CD4-positive, alpha-beta T cell treated with Interleukin-4 for 1 hour (primary cell): Measurements from ENCODE around the gene RAD51B.

ENCODE experiments used
- DNase-seq, 2 donors: peaks; one replicate each; pipeline ENCODE4 v3.0.0-alpha.2; 2020 to 2022

RAD51B gene

DNA sequence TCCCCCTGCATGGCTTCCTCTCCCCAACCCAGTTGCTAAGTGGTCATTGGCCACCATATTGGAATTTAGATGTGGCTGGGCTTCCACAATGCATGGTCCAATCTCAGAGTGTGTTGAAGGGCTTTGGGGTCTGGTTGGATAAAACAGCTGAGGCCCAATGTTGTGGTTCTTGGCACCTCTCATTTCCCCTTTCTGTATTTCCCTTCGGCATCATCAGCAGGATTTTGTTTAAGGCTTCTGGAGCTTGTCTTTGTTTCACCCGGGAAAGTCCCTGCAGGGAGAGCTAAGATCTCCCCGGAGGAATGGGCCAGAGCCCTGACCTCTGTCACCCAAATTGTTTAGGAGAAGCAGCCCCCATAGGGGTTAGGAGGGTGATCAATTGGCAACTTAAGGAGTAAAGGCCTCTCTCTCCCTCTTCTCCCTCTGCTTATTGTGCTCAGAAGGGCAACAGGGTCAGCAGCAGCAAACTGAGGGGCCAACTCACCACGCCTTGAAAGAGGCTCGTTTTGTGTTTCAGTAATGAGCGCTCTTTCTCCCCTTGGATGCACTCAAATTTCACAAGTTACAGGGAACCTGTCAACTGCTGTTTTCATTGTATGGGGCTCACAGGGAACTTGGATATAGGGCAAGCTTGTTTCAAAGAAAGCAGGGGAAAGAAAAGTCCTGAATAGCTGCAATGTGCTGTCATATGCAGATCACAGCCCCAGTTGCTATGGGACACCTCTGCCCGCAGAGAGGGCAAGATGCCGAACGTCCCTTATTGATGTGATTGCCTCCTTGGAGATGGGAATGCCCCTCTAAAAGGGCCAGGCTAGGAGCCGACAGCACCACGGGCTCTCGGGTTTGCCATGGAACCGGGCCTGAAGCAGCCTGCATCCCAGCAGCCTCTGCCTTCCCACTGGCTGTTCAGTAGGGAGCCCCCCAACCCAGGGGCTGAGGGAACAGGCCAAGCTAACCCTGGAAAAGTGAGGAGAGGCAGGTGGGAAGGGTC, 749.6 kb downstream of the RAD51B start:
- no peak for DNase-seq

DNA sequence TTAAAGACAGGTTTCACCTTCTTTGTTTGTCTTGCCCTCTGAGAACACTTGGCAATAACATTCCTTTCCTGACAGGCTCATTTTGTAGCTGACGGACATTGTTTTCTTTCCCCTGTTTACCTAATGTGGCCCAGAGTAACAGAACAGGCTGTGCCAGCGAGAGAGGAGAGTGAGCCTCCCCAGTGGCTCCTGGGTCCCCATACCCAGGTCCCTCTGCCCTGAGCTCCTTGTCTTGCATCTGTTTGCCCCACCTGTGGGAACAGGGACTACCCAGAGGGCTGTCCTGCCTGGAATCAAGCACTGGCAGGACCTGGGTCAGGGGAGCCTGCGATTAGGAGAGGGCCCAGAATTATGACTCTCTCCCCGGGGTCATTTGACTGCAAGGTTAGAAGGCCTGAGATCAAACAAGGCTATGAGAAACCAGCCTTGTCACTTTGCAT, 750.4 kb downstream of the RAD51B start:
- DNase-seq = no peak

- no peak for DNase-seq
These were observed 751.6 kb downstream of the RAD51B start for GRCh38 chr14:68571114-68571591.

GRCh38 chr14:68571928-68572525, 752.4 kb downstream of the RAD51B start:
- DNase-seq = no peak

DNA sequence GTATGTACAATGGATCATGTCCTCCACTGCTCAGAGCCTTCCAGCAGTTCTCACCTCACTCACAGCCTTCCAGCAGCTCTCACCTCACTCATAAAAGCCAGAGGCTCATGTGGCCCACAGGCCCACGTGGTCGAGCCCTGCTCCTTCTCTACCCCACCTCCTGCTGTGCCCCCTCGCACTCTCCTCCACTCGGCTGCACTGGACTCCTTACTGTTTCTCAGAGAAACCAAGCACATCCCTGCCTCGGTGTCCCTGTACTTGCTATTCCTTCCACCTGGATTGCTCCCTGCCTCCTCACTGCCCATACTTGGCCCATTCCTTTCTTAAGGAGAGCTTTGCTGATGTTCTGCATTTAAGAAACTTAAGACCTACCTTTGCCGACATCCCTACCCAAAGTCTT, 753.5 kb downstream of the RAD51B start:
- no peak for DNase-seq

DNA sequence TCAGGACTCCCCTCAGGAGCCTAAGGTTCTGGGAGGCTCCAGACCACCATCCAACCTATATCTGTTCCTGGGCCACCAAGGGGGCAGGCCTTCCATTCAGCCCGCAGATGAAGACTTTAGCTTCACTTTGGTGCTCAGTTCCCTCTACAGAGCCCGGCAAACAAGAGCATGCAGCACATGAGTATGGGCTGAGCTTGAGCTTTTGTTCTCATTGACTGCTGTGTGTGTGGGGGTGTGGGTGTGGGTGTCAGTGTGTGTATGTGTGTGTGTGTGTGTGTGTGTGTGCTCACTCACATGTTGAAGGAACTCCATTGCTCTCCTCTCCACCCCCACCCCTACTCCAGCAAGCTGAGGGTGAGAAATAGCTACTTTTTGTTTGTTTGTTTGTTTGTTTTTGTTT, 754.1 kb downstream of the RAD51B start:
- DNase-seq = no peak

GRCh38 chr14:68574461-68574860, 754.9 kb downstream of the RAD51B start:
- no peak for DNase-seq

DNA sequence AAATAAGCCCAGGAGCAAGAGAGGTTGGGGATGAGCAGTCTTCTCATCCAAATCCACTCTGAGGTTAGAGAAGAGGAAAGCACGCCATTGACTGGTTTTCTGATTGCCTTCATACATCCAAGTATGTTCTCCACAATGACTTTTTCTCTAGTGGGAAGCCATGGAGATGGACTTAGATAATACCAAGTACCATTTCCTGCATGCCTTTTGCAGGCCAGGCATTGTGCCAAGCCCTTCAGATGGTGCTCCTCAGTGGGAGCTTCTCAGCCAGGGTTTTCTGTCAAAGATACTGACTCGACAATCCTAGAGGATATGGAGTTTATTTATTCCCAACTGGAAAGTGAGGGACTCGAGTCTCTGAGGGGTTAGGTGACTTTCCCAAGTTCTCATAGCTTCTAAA, 755.3 kb downstream of the RAD51B start:
- DNase-seq = no peak

- no peak for DNase-seq
These were observed 755.8 kb downstream of the RAD51B start for GRCh38 chr14:68575426-68575825.

DNA sequence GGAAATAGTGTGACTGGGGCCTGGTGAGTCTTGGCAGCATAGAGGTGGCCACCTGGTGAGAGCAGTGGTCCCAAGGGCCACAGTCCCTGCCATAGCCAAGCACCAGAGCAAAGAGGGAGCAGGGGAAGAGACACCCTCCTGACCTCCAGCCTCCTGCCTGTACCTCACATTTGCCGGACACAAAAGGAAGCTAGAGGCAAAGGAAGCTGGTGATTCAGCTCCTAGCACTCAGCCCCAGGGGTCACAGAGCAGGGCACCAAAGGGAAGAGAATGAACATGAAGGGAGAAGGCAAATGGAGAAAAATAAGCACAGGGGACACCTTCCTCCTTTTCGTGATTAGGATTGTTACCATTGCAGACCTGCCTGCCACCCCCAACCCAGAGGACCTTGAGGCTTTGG, 756.5 kb downstream of the RAD51B start:
- no peak for DNase-seq

GRCh38 chr14:68576496-68577244, 757.1 kb downstream of the RAD51B start:
- DNase-seq = no peak

GRCh38 chr14:68577802-68578541, 758.4 kb downstream of the RAD51B start:
- DNase-seq = peak; percentile 15 to 70

DNA sequence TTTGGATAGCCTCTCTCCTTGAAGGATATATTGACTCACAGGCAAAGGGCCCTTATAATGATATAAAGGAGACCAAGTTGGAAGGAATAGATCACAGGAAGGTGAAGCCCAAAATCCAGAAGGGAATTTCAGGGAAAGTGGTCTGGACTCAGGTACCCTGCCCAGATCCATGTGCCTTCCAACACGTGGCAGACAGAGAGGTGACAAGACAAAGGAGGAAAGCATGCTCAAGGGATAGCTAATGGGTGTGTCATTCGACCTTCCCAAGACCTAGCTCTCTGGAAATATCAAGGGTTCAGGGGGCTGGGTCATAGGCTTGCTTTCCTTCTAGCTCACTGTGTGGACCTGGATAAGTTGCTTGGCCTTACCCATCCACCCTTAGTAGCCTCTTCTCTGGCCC, 759.0 kb downstream of the RAD51B start:
- no peak for DNase-seq

GRCh38 chr14:68580096-68580645, 760.6 kb downstream of the RAD51B start:
- DNase-seq = peak in 1 of 2 donors; percentile 16

GRCh38 chr14:68580671-68581070, 761.1 kb downstream of the RAD51B start:
- DNase-seq = no peak

- no peak for DNase-seq
These were observed 764.1 kb downstream of the RAD51B start for GRCh38 chr14:68583548-68584280.

DNA sequence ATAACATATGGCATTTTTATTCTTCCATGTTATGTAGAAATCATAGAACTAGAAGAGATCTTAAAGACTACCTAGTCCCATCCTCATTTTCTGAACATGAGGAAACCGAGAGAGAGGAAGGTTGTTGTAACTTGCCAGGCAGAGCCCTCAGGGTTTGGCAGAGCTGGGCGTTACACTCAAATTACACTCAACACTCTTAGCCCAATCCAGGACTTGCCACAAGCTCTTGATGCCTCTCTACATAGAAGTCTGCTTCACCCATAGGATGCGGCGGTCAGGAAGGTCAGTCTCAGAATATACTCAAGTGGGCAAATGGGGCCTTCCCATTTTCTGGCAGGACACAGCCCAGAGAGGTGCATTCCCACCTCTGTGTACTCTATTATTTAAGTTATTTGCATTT, 765.2 kb downstream of the RAD51B start:
- no peak for DNase-seq

DNA sequence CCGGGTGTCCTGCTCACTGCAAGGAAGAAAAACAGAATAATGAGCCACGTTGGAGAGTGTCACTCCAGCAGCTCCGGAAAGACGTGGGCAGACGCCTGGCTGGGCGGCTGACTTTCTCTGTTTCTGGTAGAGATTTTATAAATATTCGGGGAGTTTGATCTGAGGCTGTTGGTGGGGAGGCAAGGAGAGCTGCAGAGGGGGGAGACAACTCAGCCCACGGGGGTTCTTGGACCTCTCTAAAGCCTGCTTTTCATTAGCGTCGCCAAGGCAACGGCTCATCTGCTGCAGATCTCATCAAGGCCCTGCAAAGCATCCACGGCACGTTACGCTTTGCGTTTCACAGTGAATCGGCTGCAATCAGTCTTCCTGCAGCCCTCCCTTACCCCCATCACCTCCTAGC, 766.1 kb downstream of the RAD51B start:
- DNase-seq = no peak

DNA sequence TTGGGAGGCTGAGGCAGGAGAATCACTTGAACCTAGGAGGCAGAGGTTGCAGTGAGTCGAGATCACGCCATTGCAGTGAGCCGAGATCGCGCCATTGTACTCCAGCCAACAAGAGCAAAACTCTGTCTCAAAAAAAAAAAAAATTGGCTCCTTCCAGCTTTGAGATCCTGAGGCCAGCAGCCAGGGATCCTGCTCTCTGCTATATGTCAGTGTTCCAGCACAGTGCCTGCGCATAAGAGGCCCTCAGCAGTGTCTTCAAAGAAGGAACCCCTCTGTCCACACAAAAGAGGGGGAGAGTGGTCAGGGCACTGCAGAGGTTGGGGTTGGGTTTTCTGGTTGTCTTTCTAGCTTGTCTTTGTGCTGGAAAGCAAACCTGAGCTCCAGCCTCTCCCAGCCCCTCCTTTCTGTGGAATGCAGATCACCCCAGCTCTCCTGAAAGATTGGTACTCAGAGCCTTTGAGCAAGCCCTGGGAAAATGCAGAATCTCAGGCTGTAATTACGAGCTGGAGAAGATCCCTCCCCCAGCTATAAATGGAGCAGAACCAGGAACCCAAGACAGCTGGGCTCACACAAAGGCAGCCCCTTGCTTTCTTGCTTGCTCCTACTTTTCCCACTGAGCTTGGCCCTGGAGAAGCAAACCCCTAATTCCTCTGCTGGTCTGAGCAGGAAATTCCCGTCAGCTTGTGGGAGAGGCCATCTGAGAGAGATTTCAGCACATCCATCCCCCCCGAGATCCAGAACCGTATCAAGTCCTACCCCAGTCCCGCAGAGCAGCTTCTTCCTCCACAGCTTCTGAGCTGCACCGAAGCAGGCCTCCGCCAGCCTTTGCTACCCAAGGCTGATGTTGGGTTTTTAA, 767.5 kb downstream of the RAD51B start:
- DNase-seq = no peak

- DNase-seq = no peak
These were observed 768.4 kb downstream of the RAD51B start for GRCh38 chr14:68587931-68588330.
